Measurements from ENCODE around the gene SMYD3.

DNA sequence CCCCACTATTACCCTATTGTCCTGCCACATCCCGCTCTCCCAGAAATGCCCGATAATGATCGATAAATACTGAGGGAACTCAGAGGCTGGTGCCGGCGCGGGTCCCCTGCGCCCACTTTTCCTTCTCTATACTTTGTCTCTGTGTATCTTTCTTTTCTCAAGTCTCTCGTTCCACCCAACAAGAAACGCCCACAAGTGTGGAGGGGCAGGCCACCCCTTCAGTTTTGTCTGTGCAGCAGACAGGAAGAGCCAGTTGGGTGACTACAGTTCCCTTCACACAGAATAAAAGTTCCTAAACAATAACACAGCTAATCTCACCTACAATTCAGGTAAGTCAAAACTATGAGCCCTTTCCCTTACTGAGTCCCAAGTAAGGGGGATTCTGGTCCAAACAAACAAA is 423.7 kb downstream of the SMYD3 start:
- TF ChIP-seq CTCF (IDR thresholded peaks at IDR 0.05) (no peak), EZH2 (IDR thresholded peaks at IDR 0.05; ENCODE audit: borderline replicate concordance, insufficient read depth, low read depth, low read length, poor library complexity, severe bottlenecking) (no peak)
